OCI-LY1 (cell line): ENCODE results near the gene SUGP2.
A peak's percentile ranks its signal among the peaks of the same experiment; 100 is the strongest.

Experiments used
- H2AFZ ChIP-seq: fragments of 200-600 bp; sonication (generic), shearing (Covaris generic); 2 replicates; pipeline ENCODE4 v1.6.0; 2014; ENCODE audit warnings: antibody characterized with exemption, mild to moderate bottlenecking, low read length
- H3F3A ChIP-seq: fragments of 200-600 bp; sonication (generic), shearing (Covaris generic); 2 replicates; pipeline ENCODE4 v1.6.0; 2014; ENCODE audit warnings: mild to moderate bottlenecking, antibody characterized with exemption, low read length, moderate library complexity; ENCODE audit not compliant: insufficient read depth
- H3K27ac ChIP-seq: fragments of 200-600 bp; sonication (generic); 2 replicates; pipeline ENCODE4 v1.5.1; 2014; ENCODE audit warnings: low read length, mixed run types, mild to moderate bottlenecking, low read depth; ENCODE audit not compliant: poor library complexity, severe bottlenecking
- H3K27me3 ChIP-seq: fragments of 200-600 bp; sonication (generic); 2 replicates; pipeline ENCODE4 v1.6.0; 2014; ENCODE audit warnings: antibody characterized with exemption, mild to moderate bottlenecking, low read length, moderate library complexity; ENCODE audit not compliant: insufficient read depth
- H3K36me3 ChIP-seq: fragments of 200-600 bp; sonication (generic); 2 replicates; pipeline ENCODE4 v1.6.1; 2014; ENCODE audit warnings: mild to moderate bottlenecking, antibody characterized with exemption, low read length, moderate library complexity, mixed read lengths; ENCODE audit not compliant: insufficient read depth
- H3K4me1 ChIP-seq: fragments of 200-600 bp; sonication (generic); 2 replicates; pipeline ENCODE4 v1.5.1; 2014; ENCODE audit warnings: mild to moderate bottlenecking, low read length, moderate library complexity; ENCODE audit not compliant: insufficient read depth, severe bottlenecking
- H3K4me2 ChIP-seq: fragments of 200-600 bp; sonication (generic), shearing (Covaris generic); 2 replicates; pipeline ENCODE4 v1.6.1; 2014; ENCODE audit warnings: low read length
- H3K4me3 ChIP-seq: fragments of 200-600 bp; sonication (generic); 2 replicates; pipeline ENCODE4 v1.5.1; 2014; ENCODE audit warnings: low read length, low read depth, mild to moderate bottlenecking, mixed read lengths; ENCODE audit not compliant: poor library complexity, severe bottlenecking
- H3K79me2 ChIP-seq: fragments of 200-600 bp; shearing (Covaris generic); 2 replicates; pipeline ENCODE4 v1.6.1; 2016; ENCODE audit warnings: mixed run types, low read length, mixed read lengths; ENCODE audit not compliant: insufficient read depth
- H3K9ac ChIP-seq: fragments of 200-600 bp; sonication (generic), shearing (Covaris generic); 2 replicates; pipeline ENCODE4 v1.6.1; 2014; ENCODE audit warnings: mild to moderate bottlenecking, low read length, mixed read lengths
- H3K9me2 ChIP-seq: fragments of 200-600 bp; sonication (generic), shearing (Covaris generic); 2 replicates; pipeline ENCODE4 v1.6.1; 2014; ENCODE audit warnings: low read depth, mild to moderate bottlenecking, low read length, mixed read lengths
- H3K9me3 ChIP-seq: fragments of 200-600 bp; shearing (Covaris generic); 2 replicates; pipeline ENCODE4 v1.6.1; 2014; ENCODE audit warnings: low read length, mixed read lengths
- H4K20me1 ChIP-seq: fragments of 200-600 bp; sonication (generic), shearing (Covaris generic); 2 replicates; pipeline ENCODE4 v1.6.0; 2016; ENCODE audit warnings: mild to moderate bottlenecking, low read length; ENCODE audit not compliant: insufficient read depth
- CTCF ChIP-seq: fragments of 200-600 bp; sonication (generic), shearing (Covaris generic); IDR thresholded peaks from 2 replicates; pipeline ENCODE4 v1.5.1; 2017; ENCODE audit warnings: mild to moderate bottlenecking, antibody characterized with exemption, low read length, moderate library complexity, mixed read lengths
- EZH2 ChIP-seq: fragments of 200-600 bp; sonication (generic), shearing (Covaris generic); IDR thresholded peaks from 2 replicates; pipeline ENCODE4 v1.8.0; 2017; ENCODE audit warnings: borderline replicate concordance, mixed run types, mild to moderate bottlenecking, antibody characterized with exemption, low read length, moderate library complexity, mixed read lengths

The SUGP2 gene

GRCh38 chr19:19033426-19034203, at the start of gene SUGP2, which contains the start of gene ARMC6:
SUGP2 (minus strand) TSS chr19:19033517; CDS start chr19:19031071, 2,446 bp downstream.
ARMC6 (plus strand) TSS chr19:19033603; CDS start chr19:19034210, 607 bp downstream.
- TF ChIP-seq CTCF: no peak
- Histone ChIP-seq H3K36me3 (peaks cover 59% of the 10 kb centered on the region), H3K4me3 (peak within 1 kb of the TSS; percentile 96), H3K27me3 (no peaks in the 10 kb centered on the region), H3K4me2 (peak within 1 kb of the TSS; percentile 77), H3K9ac (peak within 1 kb of the TSS; percentile 99), H3K4me1 (peaks cover 25% of the 10 kb centered on the region), H3K27ac (peak within 1 kb of the TSS; percentile 90), H2AFZ (no peak within 1 kb of the TSS), H3F3A (no peaks in the 10 kb centered on the region), H4K20me1 (no peaks in the 10 kb centered on the region), H3K79me2 (peaks cover 43% of the 10 kb centered on the region), H3K9me3 (0 out of 2 replicates have a peak, but pooled peaks cover 3% of the 10 kb centered on the region), H3K9me2 (no peaks in the 10 kb centered on the region)

GRCh38 chr19:19081642-19082151, 48.4 kb upstream of the SUGP2 start:
- no peak overlapping the region for H3K4me3 ChIP-seq
- H3K27ac ChIP-seq: no peak overlapping the region
- H3K79me2 ChIP-seq: no peaks in the 10 kb centered on the region
- no peaks in the 10 kb centered on the region for H3K36me3 ChIP-seq
- H3K4me1 ChIP-seq: no peaks in the 10 kb centered on the region
- no peaks in the 10 kb centered on the region for H3K9me3 ChIP-seq
- H4K20me1 ChIP-seq: no peaks in the 10 kb centered on the region
- H3K9ac ChIP-seq: no peak overlapping the region
- no peaks in the 10 kb centered on the region for H3F3A ChIP-seq
- H3K9me2 ChIP-seq: no peaks in the 10 kb centered on the region
- H3K4me2 ChIP-seq: no peak overlapping the region
- no peak for TF ChIP-seq CTCF
- TF ChIP-seq EZH2: no peak
- no peak overlapping the region for H2AFZ ChIP-seq
- H3K27me3 ChIP-seq: no peaks in the 10 kb centered on the region

GRCh38 chr19:19079571-19079970, 46.3 kb upstream of the SUGP2 start:
- H3K9me3 ChIP-seq: no peaks in the 10 kb centered on the region
- no peak for TF ChIP-seq CTCF
- no peak for TF ChIP-seq EZH2

More at GRCh38 chr19:19079571-19079970, 46.3 kb upstream of the SUGP2 start:
- Histone ChIP-seq H3K36me3 (no peaks in the 10 kb centered on the region; the same call in 1 of the 2 replicates), H3K9me2 (no peaks in the 10 kb centered on the region), H3K9ac (no peak overlapping the region), H3K27me3 (no peaks in the 10 kb centered on the region), H3K79me2 (no peaks in the 10 kb centered on the region), H3F3A (no peaks in the 10 kb centered on the region), H2AFZ (no peak overlapping the region), H3K4me2 (no peak overlapping the region), H3K27ac (no peak overlapping the region), H3K4me3 (no peak overlapping the region), H4K20me1 (no peaks in the 10 kb centered on the region), H3K4me1 (no peaks in the 10 kb centered on the region)
